GM19023 (cell line): ENCODE measurements around the gene ADGRL3.
"Not testable (repeated sequence)": the region's sequence is repeated elsewhere in the genome, so short reads cannot be mapped to it uniquely, and the experiment has no call there.

Experiments used
- ATAC-seq: cut with Tn5 transposase; IDR thresholded peaks from one replicate; pipeline ENCODE4 v1.9.1; 2021; ENCODE audit warnings: mild to moderate bottlenecking, moderate library complexity; ENCODE audit not compliant: unreplicated experiment

ADGRL3 gene

GRCh38 chr4:61714387-61714911 is 514.3 kb downstream of the ADGRL3 start:
- no peak for ATAC-seq

- ATAC-seq: no peak
Measured at GRCh38 chr4:61716426-61716825, 516.3 kb downstream of the ADGRL3 start.

- no peak for ATAC-seq
Measured at GRCh38 chr4:61723492-61723891, 523.4 kb downstream of the ADGRL3 start.

DNA sequence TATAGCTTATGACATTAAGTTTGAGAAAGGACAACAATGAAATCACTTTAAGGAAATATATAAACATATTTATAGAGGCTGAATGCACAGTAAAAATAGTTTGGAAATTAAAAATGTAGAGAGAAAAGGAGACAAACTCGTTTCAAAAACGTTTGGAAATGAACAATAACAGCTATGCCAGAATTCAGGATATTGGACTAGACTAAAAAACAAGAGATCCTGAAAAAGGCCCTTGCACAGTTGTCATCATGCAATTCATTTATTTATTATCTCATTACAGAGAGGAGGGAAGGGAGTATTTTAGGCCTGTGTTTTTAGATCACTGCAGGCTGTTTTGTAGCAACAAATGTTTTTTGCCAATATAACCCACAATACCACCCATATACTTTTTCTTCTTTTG is 527.2 kb downstream of the ADGRL3 start:
- no peak for ATAC-seq

DNA sequence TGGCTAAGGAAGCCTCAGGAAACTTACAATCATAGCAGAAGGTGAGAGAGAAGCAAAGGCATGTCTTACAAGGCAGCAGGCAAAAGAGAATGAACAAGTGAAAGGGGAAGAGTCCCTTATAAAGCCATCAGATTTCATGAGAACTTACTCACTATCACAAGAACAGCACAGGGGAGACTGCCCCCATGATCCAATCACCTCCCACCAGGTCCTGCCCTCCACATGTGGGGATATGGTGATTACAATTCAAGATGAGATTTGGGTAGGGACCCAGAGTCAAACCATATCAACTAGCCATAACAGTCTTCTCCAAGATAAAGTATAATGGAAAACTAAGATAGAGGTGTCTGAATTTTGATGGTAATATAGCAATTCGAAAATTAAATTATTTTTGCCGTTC is 534.3 kb downstream of the ADGRL3 start:
- no peak for ATAC-seq

GRCh38 chr4:61739887-61740286 is 539.8 kb downstream of the ADGRL3 start:
- no peak for ATAC-seq

DNA sequence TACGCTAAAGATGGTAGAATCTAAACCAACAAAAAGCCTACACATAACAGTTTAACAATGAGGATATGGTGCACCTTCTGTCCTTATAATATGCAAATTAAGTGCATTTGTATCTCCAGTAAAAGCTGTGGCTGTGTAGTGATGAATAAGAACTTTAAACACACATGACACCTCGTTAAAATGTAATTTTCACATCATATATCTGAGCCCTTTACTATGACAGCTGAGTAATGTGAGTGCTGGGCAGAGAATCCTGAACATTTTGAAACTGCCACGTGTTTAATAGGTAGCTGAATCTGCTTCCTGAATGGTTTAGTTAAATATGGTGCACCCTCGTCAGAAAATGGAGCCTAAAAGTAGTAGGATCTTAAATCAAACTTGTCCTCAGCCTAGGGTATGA is 540.8 kb downstream of the ADGRL3 start:
- no peak for ATAC-seq

- ATAC-seq: no peak
Measured at GRCh38 chr4:61741327-61742096, 541.4 kb downstream of the ADGRL3 start.

GRCh38 chr4:61750810-61751209 is 550.7 kb downstream of the ADGRL3 start:
- ATAC-seq: no peak

DNA sequence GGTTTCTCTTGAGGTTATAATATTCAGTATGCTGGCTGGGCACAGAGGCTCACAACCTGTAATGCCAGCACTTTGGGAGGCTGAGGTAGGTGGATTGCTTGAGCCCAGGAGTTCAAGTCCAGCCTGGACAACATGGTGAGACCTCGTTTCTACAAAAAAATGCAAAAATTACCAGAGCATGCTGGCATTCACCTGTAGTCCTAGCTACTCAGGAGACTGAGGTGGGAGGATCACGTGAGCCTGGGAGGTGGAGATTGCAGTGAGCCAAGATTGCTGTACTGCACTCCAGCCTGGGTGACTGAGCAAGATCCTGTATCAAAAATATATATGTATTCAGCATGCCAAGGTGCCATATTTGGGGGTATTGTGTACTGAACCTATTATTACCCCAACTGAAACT is 552.5 kb downstream of the ADGRL3 start:
- no peak for ATAC-seq

DNA sequence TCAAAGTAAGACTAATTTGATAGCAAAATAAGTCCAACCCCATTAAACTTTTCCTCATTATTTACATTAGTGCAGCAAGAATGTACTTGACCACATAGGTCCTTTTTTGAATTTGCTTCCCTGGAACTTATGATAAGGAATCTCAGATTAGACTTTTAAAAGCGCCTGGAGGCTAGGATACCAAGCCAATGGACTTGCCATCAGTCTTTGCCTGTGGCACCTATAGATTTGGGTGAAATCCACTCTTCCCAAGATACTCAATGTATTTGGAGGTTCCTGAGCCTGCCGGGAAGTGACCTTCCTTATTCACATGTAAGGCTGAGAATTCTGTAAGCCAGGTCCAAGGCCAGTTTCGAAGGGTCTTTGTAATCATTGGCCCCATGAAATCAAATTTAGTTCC is 553.6 kb downstream of the ADGRL3 start:
- no peak for ATAC-seq

- not testable (repeated sequence) for ATAC-seq
Measured at GRCh38 chr4:61756937-61757336, 556.8 kb downstream of the ADGRL3 start.

GRCh38 chr4:61757983-61758382 is 557.9 kb downstream of the ADGRL3 start:
- not testable (repeated sequence) for ATAC-seq

DNA sequence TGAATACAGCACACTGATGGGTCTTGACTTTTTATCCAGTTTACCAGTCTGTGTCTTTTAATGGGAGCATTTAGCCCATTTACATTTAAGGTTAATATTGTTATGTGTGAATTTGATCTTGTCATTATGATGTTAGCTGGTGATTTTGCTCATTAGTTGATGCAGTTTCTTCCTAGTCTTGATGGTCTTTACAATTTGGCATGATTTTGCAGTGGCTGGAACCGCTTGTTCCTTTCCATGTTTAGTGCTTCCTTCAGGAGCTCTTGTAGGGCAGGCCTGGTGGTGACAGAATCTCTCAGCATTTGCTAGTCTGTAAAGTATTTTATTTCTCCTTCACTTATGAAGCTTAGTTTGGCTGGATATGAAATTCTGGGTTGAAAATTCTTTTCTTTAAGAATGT is 558.5 kb downstream of the ADGRL3 start:
- not testable (repeated sequence) for ATAC-seq

DNA sequence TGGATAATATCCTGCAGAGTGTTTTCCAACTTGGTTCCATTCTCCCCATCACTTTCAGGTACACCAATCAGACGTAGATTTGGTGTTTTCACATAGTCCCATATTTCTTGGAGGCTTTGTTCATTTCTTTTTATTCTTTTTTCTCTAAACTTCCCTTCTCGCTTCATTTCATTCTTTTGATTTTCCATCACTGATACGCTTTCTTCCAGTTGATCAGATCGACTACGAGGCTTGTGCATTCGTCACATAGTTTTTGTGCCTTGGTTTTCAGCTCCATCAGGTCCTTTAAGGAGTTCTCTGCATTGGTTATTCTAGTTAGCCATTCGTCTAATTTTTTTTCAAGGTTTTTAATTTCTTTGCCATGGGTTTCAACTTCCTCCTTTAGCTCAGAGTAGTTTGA is 559.1 kb downstream of the ADGRL3 start:
- not testable (repeated sequence) for ATAC-seq

DNA sequence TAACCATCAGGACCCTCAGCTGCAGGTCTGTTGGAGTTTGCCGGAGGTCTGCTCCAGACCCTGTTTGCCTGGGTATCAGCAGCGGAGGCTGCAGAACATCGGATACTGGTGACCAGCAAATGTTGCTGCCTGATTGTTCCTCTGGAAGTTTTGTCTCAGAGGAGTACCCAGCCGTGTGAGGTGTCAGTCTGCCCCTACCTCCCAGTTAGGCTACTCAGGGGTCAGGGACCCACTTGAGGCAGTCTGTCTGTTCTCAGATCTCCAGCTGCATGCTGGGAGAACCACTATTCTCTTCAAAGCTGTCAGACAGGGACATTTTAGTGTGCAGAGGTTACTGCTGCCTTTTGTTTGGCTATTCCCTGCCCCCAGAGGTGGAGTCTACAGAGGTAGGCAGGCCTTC is 559.8 kb downstream of the ADGRL3 start:
- not testable (repeated sequence) for ATAC-seq

DNA sequence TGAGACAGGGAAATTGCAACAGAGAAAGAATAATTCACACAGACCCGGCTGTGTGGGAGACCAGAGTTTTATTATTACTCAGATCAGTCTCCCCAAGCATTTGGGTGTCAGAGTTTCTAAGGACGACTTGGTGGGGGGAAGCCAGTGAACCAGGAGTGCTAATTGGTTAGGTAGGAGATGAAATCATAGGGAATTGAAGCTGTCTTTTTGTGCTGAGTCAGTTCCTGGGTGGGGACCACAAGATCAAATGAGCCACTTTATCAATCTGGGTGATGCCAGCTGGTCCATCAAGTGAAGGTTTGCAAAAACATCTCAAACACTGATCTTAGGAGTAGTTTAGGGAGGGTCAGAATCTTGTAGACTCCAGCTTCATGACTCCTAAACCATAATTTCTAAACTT is 560.7 kb downstream of the ADGRL3 start:
- ATAC-seq: no peak

DNA sequence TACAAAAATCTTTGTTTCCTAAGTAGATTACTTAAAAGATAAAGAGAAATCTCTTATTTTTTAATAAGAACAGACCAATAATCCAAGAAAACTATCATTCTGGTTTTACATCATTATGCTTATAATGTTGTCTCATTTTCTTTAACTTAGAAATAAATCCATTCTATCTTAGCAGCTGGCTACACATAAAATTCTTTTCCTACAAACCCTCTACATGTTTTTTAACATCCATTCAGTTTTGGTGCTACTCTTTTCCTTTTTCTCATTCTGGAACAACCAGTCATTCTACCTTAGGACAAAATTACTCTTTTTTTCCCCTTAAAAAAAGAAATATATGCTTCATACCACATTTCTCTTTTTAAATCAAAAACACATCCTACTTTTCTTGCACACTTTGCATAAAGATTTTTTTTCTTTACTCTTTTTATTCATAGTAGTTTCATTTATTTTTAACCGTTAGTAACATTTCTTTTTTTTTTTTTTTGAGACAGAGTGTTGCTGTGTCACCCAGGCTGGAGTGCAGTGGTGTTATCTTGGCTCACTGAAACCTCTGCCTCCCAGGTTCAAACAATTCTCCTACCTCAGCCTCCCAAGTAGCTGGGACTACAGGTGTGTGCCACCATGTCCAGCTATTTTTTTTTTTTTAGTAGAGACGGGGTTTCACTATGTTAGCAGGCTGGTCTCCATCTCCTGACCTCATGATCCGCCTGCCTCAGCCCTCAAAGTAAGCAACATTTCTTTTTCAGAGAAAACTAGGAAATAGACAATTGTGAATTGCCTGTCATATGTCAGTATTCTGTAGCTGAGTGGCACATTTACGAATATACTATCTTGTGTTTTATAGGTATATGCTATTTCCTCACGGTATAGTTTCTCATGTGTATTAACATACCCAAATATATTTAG is 562.8 kb downstream of the ADGRL3 start:
- ATAC-seq: no peak

GRCh38 chr4:61763682-61764081 is 563.6 kb downstream of the ADGRL3 start:
- no peak for ATAC-seq

- ATAC-seq: not testable (repeated sequence)
Measured at GRCh38 chr4:61764090-61764489, 564.0 kb downstream of the ADGRL3 start.

DNA sequence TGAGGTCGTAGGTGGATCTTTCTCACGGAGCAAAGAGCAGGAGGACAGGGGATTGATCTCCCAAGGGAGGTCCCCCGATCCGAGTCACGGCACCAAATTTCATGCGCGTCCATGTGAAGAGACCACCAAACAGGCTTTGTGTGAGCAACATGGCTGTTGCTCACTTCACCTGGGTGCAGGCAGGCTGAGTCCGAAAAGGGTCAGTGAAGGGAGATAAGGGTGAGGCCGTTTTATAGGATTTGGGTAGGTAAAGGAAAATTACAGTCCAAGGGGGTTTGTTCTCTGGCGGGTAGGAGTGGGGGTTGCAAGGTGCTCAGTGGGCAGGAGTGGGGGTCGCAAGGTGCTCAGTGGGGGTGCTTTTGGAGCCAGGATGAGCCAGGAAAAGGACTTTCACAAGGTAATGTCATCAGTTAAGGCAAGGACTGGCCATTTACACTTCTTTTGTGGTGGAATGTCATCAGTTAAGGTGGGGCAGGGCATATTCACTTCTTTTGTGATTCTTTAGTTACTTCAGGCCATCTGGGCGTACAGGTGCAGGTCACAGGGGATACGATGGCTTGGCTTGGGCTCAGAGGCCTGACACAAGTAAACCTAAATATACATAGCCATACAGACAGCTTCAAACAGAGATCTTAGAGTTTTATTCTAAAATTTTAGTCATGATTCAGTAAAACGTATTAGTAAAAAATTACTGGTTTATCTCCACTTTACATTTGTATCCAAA is 569.5 kb downstream of the ADGRL3 start:
- not testable (repeated sequence) for ATAC-seq
